Epidermal melanocyte (primary cell): ENCODE data around the gene ACAP3.
"Not testable (repeated sequence)": the region's sequence is repeated elsewhere in the genome, so short reads cannot be mapped to it uniquely, and the experiment has no call there.

Source experiments
- DNase-seq: peaks from one replicate; pipeline ENCODE4 v3.0.0; 2011; ENCODE audit warnings: low spot score; ENCODE audit not compliant: insufficient read length

The ACAP3 gene

DNA sequence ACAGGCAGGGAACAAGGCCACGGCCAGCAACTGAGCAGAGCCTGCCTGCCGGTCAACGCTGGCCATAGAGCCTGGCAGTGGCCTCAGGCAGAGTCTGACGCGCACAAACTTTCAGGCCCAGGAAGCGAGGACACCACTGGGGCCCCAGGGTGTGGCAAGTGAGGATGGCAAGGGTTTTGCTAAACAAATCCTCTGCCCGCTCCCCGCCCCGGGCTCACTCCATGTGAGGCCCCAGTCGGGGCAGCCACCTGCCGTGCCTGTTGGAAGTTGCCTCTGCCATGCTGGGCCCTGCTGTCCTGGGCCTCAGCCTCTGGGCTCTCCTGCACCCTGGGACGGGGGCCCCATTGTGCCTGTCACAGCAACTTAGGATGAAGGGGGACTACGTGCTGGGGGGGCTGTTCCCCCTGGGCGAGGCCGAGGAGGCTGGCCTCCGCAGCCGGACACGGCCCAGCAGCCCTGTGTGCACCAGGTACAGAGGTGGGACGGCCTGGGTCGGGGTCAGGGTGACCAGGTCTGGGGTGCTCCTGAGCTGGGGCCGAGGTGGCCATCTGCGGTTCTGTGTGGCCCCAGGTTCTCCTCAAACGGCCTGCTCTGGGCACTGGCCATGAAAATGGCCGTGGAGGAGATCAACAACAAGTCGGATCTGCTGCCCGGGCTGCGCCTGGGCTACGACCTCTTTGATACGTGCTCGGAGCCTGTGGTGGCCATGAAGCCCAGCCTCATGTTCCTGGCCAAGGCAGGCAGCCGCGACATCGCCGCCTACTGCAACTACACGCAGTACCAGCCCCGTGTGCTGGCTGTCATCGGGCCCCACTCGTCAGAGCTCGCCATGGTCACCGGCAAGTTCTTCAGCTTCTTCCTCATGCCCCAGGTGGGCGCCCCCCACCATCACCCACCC lies 23.6 kb upstream of the ACAP3 start, which contains the start of gene TAS1R3:
TSS of gene TAS1R3 (plus strand) at position 213 of the 898 bp plus-strand sequence. CDS start at position 279, 66 bp downstream.
- DNase-seq = peak; percentile 84

DNA sequence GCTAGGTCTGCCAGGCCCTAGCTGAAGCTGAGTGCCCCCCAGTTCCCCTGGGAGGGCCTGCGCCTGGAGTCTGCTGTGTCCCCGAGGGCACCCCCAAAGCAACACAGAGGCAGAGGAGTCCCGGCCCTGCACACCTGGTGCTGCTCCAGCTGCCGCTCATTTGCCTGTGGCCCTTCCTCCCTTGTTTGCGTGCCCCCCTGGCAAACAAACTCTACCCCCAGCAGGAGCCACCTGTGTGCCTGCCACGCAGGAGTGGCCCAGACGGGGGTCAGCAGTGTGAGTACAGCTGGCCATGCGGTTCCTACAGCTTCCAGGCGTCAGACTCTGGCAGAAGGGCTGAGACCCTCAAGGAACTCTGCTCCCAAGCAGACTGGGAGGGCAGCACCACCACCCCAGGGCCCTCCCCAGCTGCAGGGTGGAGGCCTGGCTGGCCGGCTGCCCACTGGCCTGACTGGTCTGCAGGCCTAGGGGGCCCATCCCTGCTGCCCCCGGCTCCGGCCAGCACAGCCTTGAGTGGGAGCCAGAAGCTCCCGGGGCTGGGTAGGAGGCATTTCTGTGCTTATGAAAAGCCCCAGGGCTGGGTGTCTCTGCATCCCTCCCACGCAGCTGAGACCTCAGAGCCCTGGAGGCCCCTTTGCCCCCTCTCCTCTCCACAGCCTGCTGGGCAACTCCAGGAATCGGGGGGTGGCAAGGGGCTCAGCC lies 22.8 kb upstream of the ACAP3 start:
- no peak for DNase-seq

DNA sequence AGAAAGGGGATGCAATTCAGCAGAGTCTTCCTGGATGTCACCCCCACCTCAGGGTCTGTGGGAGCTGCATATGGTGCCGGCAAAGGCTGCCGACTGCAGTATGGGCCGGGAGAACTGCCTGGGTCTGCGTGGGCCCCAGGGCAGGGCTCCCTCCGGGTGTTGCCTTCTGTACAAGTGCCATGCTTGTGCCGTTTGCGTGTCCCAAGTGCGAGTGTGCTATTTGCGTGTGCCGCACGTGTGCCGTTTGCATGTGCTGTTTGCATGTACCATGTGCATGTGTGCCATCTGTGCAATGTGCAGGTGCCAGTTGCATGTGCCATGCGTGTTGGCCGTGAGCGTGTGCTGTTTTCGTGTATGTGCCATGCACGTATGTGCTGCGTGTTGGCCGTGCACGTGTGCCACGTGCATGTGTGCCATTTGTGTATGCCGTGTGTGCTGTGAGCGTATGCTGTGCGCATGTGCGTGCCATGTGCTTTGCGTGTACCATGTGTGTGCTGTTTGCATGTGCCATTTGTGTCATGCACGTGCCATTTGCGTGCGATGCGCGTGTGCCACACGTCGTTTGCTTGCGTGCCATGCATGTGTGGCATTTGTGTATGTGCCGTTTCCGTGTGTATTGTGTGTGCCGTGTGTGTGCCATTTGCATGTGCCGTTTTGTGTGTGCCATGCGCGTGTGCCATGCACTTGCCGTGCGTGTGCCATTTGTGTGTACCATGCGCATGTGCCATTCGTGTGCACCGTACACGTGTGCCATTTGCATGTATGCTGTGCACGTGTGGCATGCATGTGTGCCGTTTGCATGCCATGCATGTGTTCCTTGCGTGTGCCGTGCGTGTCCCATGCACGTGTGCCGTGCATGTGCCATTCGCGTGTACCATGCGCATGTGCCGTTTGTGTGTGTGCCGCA lies 21.8 kb upstream of the ACAP3 start:
- no peak for DNase-seq

DNA sequence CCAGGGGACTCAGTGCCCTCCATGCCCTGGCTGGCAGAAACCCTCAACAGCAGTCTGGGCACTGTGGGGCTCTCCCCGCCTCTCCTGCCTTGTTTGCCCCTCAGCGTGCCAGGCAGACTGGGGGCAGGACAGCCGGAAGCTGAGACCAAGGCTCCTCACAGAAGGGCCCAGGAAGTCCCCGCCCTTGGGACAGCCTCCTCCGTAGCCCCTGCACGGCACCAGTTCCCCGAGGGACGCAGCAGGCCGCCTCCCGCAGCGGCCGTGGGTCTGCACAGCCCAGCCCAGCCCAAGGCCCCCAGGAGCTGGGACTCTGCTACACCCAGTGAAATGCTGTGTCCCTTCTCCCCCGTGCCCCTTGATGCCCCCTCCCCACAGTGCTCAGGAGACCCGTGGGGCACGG lies 20.5 kb upstream of the ACAP3 start:
- DNase-seq = no peak

DNA sequence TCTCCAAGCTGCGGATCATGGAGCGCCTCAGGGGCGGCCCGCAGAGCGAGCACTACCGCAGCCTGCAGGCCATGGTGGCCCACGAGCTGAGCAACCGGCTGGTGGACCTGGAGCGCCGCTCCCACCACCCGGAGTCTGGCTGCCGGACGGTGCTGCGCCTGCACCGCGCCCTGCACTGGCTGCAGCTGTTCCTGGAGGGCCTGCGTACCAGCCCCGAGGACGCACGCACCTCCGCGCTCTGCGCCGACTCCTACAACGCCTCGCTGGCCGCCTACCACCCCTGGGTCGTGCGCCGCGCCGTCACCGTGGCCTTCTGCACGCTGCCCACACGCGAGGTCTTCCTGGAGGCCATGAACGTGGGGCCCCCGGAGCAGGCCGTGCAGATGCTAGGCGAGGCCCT lies 19.6 kb upstream of the ACAP3 start:
- no peak for DNase-seq

DNA sequence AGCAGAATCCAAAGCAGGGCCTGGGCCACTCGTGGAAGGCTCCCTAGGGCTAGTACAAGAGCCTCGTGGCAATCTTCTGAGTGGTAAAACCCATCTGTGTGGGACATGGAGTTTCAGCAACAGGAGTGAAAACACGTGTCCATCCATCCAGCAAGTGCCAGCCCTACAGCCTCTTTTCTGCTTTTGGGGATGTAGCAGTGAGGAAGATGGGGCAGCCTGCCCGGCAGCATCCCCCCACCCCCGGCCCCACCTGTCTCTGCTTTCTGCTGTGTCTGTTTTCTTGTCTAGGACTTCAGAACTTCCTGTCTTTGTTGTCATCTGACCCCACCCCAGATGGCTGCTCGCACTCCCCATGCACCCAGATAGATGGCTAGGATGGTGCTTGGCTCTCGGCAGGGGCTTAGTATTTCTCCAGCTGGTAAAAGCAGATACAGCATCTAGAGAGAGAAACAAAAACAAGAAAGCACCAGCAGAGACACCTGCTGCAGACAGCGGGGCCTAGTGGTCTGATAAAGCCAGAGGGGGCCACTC lies 18.4 kb upstream of the ACAP3 start:
- no peak for DNase-seq

DNA sequence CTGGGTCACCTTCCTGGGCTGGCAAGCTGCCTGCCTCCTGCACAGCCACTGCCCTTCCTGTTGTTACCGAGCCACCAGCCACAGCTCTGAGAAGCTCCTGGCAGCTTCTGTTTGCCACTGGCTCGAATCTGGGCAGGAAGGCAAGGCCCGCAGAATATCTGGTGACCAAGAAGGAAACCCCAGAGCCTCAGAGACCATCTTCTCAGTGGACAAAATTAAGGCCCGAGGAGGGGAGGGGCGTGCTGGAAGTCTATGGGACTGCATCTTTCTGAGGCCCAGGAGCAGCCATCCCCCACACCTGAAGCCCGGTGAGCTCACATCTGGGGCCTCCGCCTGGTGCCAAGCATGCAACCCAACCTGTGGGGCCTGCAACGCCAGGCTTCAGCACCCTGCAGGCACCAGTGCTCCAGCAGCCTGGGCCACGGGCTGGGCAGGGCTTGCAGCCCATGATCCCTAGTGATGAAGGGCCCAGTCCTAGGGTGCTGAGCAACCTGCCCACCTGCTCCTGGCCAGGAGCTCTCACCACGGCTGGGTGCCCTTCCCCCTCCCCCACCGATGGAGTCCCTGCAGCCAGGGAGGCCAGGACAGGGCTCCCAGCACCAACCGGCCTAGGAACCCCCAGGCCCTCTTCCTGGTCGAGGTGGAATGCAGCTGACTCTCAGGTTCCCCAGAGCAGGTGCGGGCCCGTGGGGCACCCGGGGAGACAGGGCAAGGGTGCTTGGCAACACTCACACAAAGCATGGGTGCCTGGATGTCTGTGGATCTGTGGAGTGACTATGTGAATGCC lies 17.8 kb upstream of the ACAP3 start:
- no peak for DNase-seq

DNA sequence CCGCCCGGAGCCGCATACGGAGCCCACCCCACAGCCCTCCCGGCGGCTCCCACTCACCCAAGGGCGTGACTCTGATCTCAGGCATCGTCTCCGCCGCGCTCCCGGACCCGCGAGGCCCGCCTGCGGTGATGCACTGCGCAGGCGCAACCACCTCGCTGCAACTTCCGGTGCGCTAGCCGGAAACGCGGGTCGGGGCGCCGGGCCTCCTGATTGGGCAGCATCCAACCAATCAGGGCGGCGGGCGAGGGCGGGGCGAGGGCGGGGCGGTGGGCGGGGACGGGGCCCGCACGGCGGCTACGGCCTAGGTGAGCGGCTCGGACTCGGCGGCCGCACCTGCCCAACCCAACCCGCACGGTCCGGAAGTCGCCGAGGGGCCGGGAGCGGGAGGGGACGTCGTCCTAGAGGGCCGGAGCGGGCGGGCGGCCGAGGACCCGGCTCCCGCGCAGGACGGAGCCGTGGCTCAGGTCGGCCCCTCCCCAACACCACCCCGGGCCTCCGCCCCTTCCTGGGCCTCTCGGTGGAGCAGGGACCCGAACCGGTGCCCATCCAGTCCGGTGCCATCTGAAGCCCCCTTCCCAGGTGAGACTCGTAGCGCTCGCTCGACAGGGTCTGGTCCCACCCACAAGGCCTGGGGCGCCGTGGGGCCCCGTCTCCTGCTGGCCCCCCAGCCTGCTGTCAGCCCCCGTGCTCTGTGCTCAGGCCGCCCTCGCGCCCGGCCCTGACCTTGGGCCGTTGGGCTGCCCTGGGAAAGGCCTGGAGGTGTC lies 17.0 kb upstream of the ACAP3 start, which contains the start of the genes CPTP and INTS11:
TSS of gene CPTP (plus strand) at position 279 of the 764 bp plus-strand sequence. CDS start 2,109 bp downstream, outside the sequence.
TSS of gene INTS11 (minus strand) at position 137 of the 764 bp plus-strand sequence. CDS start at position 85, 52 bp downstream.
- peak; percentile 90 for DNase-seq

DNA sequence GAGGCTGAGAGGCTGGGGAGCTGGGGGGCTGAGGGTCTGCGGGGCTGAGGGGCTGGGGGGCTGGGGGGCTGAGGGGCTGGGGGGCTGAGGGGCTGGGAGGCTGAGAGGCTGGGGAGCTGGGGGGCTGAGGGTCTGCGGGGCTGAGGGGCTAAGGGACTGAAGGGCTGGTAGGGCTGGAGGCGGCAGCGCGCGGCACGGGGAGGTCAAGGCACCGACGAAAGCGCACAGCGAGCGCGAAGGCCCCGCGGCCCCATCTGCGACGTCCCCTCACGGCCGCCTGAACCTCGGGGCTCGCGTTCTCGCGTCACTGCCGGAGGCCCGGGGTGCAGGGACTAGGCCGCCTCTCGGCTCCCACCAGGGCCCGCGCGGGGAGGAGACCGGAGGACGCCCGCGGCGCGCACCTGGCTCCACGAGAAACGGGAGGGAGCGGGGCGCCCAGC lies 16.4 kb upstream of the ACAP3 start:
- no peak for DNase-seq

DNA sequence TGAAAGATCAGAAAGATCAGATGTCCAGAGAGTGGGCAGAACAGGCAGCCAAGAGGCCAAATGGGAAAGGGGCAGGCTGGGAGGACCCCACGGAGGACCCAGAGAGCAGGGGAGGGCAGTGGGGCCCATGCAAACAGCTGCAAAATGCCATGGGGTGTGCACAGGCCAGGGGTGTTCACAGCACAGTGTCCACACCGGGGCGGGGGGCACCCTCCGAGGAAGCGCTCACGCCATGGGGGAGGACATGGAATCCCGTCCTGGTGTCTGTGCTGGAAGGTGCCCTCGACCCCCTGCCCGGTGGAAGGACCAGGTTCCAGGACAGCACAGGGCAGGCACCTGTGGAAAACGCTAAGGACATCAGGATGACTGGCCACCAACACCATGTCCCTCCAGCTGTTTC lies 15.2 kb upstream of the ACAP3 start:
- DNase-seq = no peak

DNA sequence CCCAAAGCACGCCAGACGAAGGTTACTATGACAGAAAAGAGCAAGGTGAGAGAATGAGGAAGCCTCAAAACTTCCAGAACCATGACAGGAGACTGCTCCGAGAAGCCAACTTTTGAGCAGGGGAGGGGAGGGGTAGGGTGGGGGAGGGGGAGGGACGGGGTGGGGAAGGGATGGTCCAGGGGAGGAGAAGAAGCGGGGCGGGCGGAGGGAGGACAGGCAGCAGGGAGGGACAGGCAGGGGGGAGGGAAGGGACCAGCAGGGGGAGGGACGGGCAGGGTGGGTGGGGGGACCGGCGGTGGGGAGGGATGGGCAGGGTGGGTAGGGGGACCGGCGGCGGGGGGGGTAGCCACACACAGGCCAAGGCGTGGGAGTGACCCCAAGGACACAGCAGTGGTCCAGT lies 14.7 kb upstream of the ACAP3 start:
- no peak for DNase-seq

DNA sequence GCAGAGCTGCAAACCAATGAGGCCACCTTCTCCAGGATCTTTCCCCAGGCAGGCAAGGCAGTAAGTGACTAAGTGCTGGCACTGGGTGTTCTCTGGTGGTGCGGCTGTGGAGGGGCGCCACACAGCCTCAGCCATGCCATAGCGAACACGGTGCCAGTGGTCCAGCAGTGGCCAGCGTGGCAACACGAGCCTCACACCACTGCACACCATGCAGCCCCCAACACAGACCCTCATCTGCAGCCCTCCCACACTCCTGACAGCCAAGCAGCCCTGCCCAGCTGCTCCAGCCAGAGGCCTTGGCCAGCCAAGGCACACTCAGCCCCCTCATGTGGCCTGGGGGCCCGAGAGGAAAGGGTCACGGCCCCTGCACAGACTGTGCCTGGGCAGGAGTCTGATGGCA lies 13.7 kb upstream of the ACAP3 start:
- DNase-seq = no peak

DNA sequence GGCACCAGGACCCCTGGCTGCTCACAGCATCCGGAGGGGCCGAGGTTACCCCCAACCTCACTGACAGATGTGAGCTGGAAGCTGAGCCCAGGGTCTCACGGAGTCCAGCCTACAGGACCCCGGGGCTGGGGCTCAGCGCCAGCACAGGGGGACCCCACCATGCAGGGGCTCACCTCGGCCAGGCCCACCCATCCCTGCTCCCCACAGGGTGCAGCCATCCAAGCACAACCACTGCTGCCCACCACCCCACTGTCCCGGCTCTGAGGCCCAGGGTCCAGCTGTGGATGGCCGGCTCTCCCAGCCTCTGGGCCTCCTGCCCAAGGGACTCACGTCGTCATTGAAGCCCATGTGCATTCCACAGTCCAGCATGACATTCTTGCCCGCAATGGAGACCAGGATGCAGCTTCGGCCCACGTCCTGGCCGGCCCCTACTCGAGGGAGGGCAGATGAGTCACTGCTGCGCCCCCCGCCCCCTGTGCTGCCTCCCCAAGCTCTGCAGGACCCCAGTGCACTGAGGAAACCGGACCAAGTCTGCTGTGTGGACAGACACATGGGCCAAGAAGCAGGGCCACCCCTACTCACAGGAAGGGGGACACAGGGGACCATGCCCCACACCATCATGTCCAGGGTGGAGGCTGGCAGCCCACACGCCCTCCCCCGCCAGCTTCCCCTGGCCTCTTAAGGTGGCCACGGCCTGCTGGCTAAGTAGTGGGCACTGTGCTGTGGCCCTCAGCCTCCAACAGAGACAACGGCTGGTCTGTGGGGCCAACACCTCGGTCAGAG lies 13.1 kb upstream of the ACAP3 start:
- DNase-seq = no peak

DNA sequence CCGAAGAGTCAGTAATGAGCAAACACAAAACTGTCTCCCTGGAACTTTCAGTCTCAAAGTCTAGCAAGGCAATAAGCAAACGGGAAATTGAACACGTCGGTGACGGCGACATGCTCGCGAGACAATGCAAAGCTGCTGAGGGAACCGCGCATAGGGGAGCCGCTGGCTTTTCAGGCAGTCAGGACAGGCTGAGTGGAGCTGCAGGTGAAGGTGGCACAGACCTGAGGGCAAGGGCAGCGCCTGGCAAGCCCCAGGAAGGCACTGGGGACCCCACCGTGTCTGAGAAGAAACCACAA lies 11.9 kb upstream of the ACAP3 start:
- DNase-seq = no peak

DNA sequence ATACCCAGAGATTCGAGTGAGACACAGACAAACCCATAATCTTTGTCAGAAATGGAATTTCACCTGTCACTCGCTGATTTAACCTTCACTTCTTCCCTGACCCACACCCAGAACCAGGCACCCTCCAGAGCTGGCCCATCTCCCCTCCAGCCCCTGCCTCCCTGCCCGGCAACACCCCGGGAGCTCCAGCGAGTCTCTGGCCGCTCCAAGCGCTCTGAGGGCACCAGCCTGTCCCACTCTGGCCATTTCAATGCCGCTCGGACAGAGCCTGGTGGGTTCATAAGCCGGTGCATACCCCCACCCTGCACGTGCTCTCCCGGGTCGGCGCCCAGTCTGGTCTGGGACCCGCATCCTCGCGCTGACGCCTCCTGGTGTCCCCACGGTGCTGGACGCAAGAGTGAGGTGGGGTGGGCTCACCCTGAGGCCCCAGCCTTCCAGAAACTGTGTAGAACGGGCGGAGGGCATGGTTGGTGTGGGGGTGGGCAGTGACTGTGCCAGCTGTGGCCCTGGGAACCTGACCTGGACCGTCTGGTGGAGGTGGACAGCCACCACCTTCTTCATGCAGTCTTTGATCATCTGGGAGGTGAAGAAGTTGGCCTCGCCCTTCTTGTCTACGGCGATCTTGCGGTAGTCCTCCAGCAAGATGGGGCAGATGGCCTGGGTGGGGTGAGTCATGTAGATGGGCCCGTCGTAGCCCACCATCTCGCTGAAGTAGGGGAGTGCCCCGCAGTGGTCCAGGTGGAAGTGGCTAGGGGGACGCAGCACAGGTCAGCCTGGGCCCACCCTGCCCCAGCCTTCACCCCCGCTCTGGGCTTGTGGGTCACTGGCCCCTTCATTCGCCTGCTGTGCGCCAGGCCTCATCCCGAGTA lies 11.3 kb upstream of the ACAP3 start:
- no peak for DNase-seq

DNA sequence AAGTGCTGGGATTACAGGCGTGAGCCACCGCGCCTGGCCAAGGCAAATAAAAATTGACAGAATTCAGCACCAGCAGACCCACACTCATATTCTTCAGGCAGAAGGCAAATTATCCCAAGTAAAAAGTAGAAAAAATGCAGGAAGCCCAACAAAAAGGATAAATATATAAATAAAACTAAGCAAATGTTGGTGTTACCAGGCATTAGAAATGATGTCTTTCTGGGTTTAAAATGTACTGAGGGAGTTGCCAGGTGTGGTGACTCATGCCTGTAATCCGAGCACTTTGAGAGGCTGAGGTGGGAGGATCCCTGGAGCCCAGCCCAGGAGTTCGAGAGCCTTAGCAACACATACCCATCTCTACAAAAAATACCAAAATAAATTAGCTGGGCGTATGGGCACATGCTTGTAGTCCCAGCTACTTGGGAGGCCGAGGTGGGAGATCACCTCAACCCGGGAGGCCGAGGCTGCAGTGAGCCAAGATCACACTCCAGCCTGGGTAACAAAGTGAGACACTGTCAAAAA lies 10.5 kb upstream of the ACAP3 start:
- no peak for DNase-seq

DNA sequence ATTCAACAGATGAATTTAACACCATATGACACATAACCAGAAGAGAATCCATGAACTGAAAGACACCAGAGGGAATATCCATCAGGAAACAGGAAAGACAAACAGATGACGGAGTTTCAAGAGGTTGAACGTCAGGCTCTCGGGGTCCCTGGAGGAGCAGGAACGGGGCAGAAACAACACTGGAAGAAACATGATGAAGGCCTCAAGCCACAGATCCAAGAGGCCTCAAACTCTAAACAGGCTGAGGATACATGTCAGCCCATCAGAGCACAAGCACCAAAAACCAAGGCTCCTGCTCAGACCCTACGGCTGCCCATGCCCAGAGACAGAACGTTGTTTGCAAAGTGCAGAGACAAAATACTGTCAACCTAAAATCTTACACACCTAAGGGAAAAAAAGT lies 9.7 kb upstream of the ACAP3 start:
- no peak for DNase-seq

DNA sequence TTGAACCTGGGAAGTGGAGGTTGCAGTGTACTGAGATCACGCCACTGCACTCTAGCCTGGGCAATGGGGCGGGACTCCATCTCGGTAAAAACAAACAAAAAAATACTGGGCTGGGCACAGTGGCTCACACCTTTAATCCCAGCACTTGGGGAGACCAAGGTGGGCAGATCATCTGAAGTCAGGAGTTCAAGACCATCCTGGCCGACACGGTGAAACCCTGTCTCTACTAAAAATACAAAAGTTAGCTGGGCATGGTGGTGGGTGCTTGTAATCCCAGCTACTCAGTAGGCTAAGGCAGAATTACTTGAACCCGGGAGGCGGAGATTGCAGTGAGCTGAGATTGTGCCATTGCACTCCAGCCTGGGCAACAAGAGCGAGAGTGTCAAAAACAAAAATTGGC lies 8.5 kb upstream of the ACAP3 start:
- DNase-seq = not testable (repeated sequence)
